MM.1S (cell line): ENCODE results near the gene MYL10.

Experiments used
- DNase-seq: peaks from one replicate; pipeline ENCODE4 v3.0.0-alpha.2; 2015
- H2AFZ ChIP-seq: fragments of 300-600 bp; sonication (generic); 2 replicates; pipeline ENCODE4 v1.6.0; 2016; ENCODE audit warnings: antibody characterized with exemption, low read length
- H3F3A ChIP-seq: fragments of 300-600 bp; sonication (generic); 2 replicates; pipeline ENCODE4 v1.6.1; 2016; ENCODE audit warnings: mild to moderate bottlenecking, antibody characterized with exemption, low read length, moderate library complexity, mixed read lengths; ENCODE audit not compliant: insufficient read depth
- H3K27ac ChIP-seq: fragments of 300-600 bp; sonication (generic); 2 replicates; pipeline ENCODE4 v1.5.1; 2016; ENCODE audit warnings: mild to moderate bottlenecking, low read length
- H3K27me3 ChIP-seq: fragments of 300-600 bp; sonication (generic); replicated peaks from 2 replicates; pipeline ENCODE4 v1.6.0; 2016; ENCODE audit warnings: low read length; ENCODE audit not compliant: insufficient read depth
- H3K36me3 ChIP-seq: fragments of 300-600 bp; sonication (generic); replicated peaks from 2 replicates; pipeline ENCODE4 v1.6.1; 2016; ENCODE audit warnings: mild to moderate bottlenecking, low read length, mixed read lengths; ENCODE audit not compliant: insufficient read depth
- H3K4me1 ChIP-seq: fragments of 300-600 bp; sonication (generic); 2 replicates; pipeline ENCODE4 v1.6.1; 2016; ENCODE audit warnings: low read length, mixed read lengths
- H3K4me2 ChIP-seq: fragments of 300-600 bp; sonication (generic); 2 replicates; pipeline ENCODE4 v1.6.0; 2016; ENCODE audit warnings: low read depth, low read length
- H3K4me3 ChIP-seq: fragments of 300-600 bp; sonication (generic); 2 replicates; pipeline ENCODE4 v1.5.1; 2016; ENCODE audit warnings: low read length, mixed read lengths
- H3K79me2 ChIP-seq: fragments of 300-600 bp; sonication (generic); 2 replicates; pipeline ENCODE4 v1.6.1; 2016; ENCODE audit warnings: mixed run types, low read length, mixed read lengths
- H3K9ac ChIP-seq: fragments of 300-600 bp; sonication (generic); 2 replicates; pipeline ENCODE4 v1.6.1; 2016; ENCODE audit warnings: low read length, mixed read lengths
- H3K9me2 ChIP-seq: fragments of 300-600 bp; sonication (generic); replicated peaks from 2 replicates; pipeline ENCODE4 v1.6.1; 2016; ENCODE audit warnings: mild to moderate bottlenecking, low read length, mixed read lengths; ENCODE audit not compliant: insufficient read depth
- H3K9me3 ChIP-seq: fragments of 300-600 bp; sonication (generic); replicated peaks from 2 replicates; pipeline ENCODE4 v1.6.1; 2016; ENCODE audit warnings: mild to moderate bottlenecking, low read length, mixed read lengths; ENCODE audit not compliant: insufficient read depth
- H4K20me1 ChIP-seq: fragments of 300-600 bp; sonication (generic); 2 replicates; pipeline ENCODE4 v1.6.1; 2016; ENCODE audit warnings: mild to moderate bottlenecking, low read length, moderate library complexity, mixed read lengths; ENCODE audit not compliant: insufficient read depth
- EZH2 ChIP-seq: fragments of 300-600 bp; sonication (generic); optimal IDR thresholded peaks from 2 replicates; pipeline ENCODE3; 2017; ENCODE audit warnings: low read depth, mild to moderate bottlenecking, antibody characterized with exemption, low read length, mixed read lengths
- EZH2phosphoT487 ChIP-seq: fragments of 300-600 bp; sonication (generic); IDR thresholded peaks from 2 replicates; pipeline ENCODE4 v1.6.1; 2018; ENCODE audit warnings: antibody characterized with exemption, low read length
- TF ChIP-seq, protein P1 (sequence below): fragments of 300-600 bp; sonication (generic); IDR thresholded peaks from 2 replicates; pipeline ENCODE4 v1.5.1; 2016; ENCODE audit warnings: antibody characterized with exemption, low read length, mixed read lengths

MYL10 gene

DNA sequence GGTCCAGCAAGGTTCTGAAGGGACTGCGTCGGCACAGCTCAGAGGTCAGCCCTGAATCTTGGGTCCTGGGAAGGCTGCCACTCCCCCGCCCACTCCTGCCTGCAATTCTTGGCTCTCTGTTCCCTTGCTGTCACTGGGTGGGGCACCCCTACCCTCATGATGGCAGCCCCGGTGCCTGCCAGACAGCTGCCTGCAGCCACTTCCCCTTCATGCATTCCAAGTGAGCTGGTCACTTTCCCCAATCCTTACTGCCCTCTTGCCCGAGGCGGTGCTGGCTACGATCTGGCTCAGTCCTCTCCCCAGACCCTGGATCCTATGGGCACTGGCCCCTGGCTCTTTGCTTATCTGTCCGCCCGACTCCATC lies 14.2 kb downstream of the MYL10 start:
- Histone ChIP-seq H3K9me2 (no peaks in the 10 kb centered on the region), H3K9me3 (no peaks in the 10 kb centered on the region), H3K36me3 (no peaks in the 10 kb centered on the region), H3K9ac (no peak overlapping the region), H4K20me1 (no peaks in the 10 kb centered on the region), H3K4me1 (no peaks in the 10 kb centered on the region), H2AFZ (no peak overlapping the region), H3K27ac (no peak overlapping the region), H3K4me3 (no peak overlapping the region), H3K4me2 (no peak overlapping the region), H3K27me3 (peaks cover 54% of the 10 kb centered on the region), H3F3A (no peaks in the 10 kb centered on the region), H3K79me2 (no peaks in the 10 kb centered on the region)
- DNase-seq, result no peak
- TF ChIP-seq, protein P1, sequence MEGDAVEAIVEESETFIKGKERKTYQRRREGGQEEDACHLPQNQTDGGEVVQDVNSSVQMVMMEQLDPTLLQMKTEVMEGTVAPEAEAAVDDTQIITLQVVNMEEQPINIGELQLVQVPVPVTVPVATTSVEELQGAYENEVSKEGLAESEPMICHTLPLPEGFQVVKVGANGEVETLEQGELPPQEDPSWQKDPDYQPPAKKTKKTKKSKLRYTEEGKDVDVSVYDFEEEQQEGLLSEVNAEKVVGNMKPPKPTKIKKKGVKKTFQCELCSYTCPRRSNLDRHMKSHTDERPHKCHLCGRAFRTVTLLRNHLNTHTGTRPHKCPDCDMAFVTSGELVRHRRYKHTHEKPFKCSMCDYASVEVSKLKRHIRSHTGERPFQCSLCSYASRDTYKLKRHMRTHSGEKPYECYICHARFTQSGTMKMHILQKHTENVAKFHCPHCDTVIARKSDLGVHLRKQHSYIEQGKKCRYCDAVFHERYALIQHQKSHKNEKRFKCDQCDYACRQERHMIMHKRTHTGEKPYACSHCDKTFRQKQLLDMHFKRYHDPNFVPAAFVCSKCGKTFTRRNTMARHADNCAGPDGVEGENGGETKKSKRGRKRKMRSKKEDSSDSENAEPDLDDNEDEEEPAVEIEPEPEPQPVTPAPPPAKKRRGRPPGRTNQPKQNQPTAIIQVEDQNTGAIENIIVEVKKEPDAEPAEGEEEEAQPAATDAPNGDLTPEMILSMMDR, result no peak
- TF ChIP-seq EZH2phosphoT487 (no peak), EZH2 (no peak)

DNA sequence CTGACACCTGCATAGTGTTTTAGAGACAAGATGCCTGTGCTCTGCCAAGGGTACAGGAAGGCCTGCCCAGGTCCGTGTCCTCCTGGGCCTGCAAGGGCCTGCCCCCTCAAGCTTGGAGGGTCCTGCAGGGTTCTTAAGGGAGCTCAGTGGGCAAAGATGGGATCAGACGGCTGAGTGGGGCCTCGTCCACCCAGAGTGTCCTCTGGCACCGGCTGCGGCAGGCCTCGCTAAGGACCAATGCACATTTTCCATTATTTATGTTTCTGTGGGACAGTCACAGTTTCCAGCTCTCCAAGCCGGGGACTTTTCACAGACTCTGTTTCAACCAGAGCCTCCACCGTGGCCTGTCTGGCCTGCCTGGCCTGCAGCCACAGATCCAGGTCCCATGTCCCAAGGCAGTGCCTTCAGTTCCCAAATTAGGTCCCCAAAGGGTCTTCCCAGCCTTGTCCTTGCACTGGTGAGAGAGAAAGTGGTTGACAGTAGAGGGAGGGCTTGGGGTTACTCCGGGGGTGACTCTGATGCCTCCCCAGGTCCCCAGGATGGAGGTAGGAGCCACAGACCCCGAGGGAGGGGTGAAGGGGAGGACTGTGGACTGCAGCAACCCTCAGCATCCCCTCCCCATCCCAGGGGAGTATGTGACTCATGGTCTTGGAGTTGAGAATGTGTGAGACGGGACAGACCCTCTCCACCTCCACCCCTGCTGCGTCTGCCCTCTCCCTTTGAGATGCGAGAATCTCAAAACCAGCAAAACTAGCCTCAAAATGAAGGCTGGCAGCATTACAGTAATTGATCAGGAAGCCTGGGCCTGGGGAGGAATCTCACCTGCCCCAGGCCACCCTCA lies 14.8 kb downstream of the MYL10 start:
- Histone ChIP-seq H3K4me1 (no peaks in the 10 kb centered on the region), H3K9me2 (no peaks in the 10 kb centered on the region), H3K27me3 (peaks cover 53% of the 10 kb centered on the region), H3F3A (no peaks in the 10 kb centered on the region), H3K9me3 (no peaks in the 10 kb centered on the region), H2AFZ (no peak overlapping the region), H4K20me1 (no peaks in the 10 kb centered on the region), H3K27ac (no peak overlapping the region), H3K79me2 (no peaks in the 10 kb centered on the region), H3K36me3 (no peaks in the 10 kb centered on the region), H3K9ac (no peak overlapping the region), H3K4me2 (no peak overlapping the region), H3K4me3 (no peak overlapping the region)
- DNase-seq, result no peak
- TF ChIP-seq EZH2phosphoT487, result no peak
- no peak for TF ChIP-seq EZH2
- TF ChIP-seq, protein P1, result no peak

DNA sequence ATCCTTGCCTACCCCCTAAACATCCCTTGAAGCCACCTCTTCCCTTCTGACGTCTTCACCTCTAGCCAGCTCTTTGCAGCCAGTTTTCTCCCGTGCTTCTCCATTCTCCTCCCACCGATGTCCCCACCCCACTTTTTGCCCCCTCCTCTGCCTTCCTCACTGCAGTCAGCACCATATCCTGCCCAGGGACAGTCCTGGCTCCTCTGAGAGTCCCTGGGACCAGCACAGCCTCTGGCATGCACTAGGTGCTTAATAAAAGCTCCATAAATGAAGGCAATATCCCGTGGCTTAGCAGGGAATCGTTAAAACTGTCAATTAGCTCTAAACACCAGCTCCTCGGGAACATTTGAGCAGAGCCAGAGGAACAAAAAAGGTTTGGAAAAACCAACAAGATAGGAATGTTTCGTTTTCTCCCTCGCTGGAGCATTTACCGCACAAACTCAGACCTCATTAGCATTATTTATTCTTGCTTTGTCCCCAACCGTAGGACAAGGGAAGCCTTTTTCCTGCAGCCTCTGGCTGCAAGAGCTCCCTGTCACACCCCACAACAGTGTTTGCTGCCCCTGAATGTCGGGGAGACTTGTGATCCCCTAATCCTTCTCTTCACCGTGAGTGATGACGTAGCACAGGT lies 16.1 kb downstream of the MYL10 start:
- no peaks in the 10 kb centered on the region for H4K20me1 ChIP-seq
- H2AFZ ChIP-seq, result no peak overlapping the region
- no peak overlapping the region for H3K27ac ChIP-seq
- no peak overlapping the region for H3K4me2 ChIP-seq
- H3K9me2 ChIP-seq, result no peaks in the 10 kb centered on the region
- H3K9ac ChIP-seq, result no peak overlapping the region
- H3K79me2 ChIP-seq, result no peaks in the 10 kb centered on the region
- H3F3A ChIP-seq, result no peaks in the 10 kb centered on the region
- H3K4me3 ChIP-seq, result no peak overlapping the region
- no peak for TF ChIP-seq EZH2phosphoT487
- TF ChIP-seq, protein P1, result no peak
- TF ChIP-seq EZH2, result no peak
- H3K4me1 ChIP-seq, result no peaks in the 10 kb centered on the region
- peaks cover 40% of the 10 kb centered on the region for H3K27me3 ChIP-seq
- no peaks in the 10 kb centered on the region for H3K9me3 ChIP-seq
- DNase-seq, result no peak
- no peaks in the 10 kb centered on the region for H3K36me3 ChIP-seq
